NCI-H1930 (cell line): ENCODE measurements around the gene PCDHGB3.

Experiments
- DNase-seq, 2 experiments: peaks; one replicate each; lab custom pipeline; 2025; lab: John Stamatoyannopoulos, UW

The PCDHGB3 gene

DNA sequence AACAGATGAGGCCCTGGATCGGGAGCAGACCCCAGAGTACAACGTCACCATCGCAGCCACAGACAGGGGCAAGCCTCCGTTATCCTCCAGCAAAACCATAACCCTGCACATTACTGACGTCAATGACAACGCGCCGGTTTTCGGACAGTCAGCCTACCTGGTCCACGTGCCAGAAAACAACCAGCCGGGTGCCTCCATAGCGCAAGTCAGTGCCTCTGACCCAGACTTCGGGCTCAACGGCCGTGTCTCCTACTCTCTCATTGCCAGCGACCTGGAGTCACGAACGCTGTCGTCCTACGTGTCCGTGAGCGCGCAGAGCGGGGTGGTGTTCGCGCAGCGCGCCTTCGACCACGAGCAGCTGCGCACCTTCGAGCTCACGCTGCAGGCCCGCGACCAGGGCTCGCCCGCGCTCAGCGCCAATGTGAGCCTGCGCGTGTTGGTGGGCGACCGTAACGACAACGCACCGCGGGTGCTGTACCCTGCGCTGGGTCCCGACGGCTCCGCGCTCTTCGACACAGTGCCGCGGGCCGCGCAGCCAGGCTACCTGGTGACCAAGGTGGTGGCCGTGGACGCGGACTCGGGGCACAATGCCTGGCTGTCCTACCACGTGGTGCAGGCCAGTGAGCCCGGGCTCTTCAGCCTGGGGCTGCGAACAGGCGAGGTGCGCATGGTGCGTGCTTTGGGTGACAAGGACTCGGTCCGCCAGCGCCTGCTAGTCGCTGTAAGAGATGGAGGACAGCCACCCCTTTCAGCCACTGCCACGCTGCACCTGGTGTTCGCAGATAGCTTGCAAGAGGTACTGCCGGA lies 49.2 kb downstream of the PCDHGB3 start:
- no peak for DNase-seq

DNA sequence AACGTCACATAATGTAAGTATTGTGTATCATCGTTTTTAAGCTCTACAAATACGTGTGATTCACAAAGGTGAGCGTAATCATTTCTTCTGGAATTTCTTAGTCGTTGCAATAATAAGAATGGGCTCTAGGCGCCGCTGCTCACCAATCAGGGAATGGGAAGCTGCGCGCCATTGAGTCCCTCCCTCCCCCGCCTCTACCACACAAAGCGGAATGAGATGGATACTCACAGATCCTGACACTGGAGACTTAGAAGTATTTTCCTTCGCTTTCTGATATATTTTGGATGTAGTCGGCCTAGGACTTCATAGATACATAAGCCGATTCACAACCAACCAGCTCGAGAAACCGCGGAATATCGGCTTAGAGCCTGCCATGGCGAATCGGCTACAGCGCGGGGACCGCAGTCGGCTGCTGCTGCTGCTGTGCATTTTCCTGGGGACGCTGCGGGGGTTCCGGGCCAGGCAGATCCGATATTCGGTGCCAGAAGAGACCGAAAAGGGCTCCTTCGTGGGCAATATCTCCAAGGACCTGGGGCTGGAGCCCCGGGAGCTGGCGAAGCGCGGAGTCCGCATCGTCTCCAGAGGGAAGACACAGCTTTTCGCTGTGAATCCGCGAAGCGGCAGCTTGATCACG lies 50.9 kb downstream of the PCDHGB3 start, which contains the start of gene PCDHGA11:
PCDHGA11 (plus strand) TSS at position 197 of the 634 bp plus-strand sequence; CDS start at position 374, 177 bp downstream.
- DNase-seq: no peak

DNA sequence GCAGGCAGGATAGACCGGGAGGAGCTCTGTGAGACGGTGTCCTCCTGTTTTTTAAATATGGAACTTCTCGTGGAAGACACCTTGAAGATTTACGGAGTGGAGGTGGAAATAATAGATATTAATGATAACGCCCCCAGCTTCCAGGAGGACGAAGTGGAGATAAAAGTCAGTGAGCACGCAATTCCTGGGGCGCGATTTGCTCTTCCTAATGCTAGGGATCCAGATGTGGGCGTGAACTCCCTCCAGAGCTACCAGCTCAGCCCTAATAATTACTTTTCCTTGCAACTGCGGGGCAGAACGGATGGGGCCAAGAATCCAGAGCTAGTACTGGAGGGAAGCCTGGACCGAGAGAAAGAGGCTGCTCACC lies 51.4 kb downstream of the PCDHGB3 start:
- DNase-seq: no peak
